IMR-90 (cell line): ENCODE data around the gene C2orf69. TPM values are rescaled to one million over a fixed set of nuclear protein-coding genes. Genes with fewer than 3 reads are reported as not detected.

Source experiments
- ATAC-seq: fragments of 200-7000 bp; cut with Tn5 transposase; 2 replicates; pipeline ENCODE4 v1.9.1; 2020; ENCODE audit warnings: low read depth, mild to moderate bottlenecking, moderate library complexity
- BruUV-seq: library from RNA; stranded (reverse); fragments of 400-500 nt; replicated peaks from 2 replicates; lab custom pipeline; 2021; lab: Mats Ljungman, UMichigan
- CTCF ChIA-PET: fragments of 300-600 bp; formaldehyde crosslinking; extraction: SDS; loops from one replicate; lab custom pipeline; 2021; ENCODE audit warnings: antibody characterized with exemption; lab: Yijun Ruan, JAX
- POLR2A ChIA-PET: fragments of 300-600 bp; sonication (Branson Sonifier 250); formaldehyde crosslinking; loops from one replicate; lab custom pipeline; 2022; ENCODE audit warnings: antibody characterized with exemption; ENCODE audit not compliant: unreplicated experiment; lab: Charles Lee
- DNase-seq: peaks from one replicate; pipeline ENCODE4 v3.0.0; 2013
- H2AFZ ChIP-seq: replicated peaks from 2 replicates; pipeline ENCODE3; 2013; ENCODE audit warnings: low read length, mild to moderate bottlenecking; ENCODE audit not compliant: poor library complexity
- H2AK5ac ChIP-seq: 2 replicates; pipeline ENCODE4 v1.6.1; 2013; ENCODE audit warnings: low read depth, low read length, inconsistent platforms
- H2AK9ac ChIP-seq: replicated peaks from 2 replicates; pipeline ENCODE3; 2013; ENCODE audit warnings: mild to moderate bottlenecking, low read depth, low read length, moderate library complexity; ENCODE audit not compliant: poor library complexity
- H2BK120ac ChIP-seq: 2 replicates; pipeline ENCODE4 v1.6.1; 2013; ENCODE audit warnings: low read depth, low read length, inconsistent platforms
- H2BK15ac ChIP-seq: 3 replicates; pipeline ENCODE4 v1.6.1; 2013; ENCODE audit warnings: low read depth, low read length, inconsistent platforms
- H2BK20ac ChIP-seq: 2 replicates; pipeline ENCODE4 v1.6.1; 2013; ENCODE audit warnings: low read depth, mild to moderate bottlenecking, inconsistent platforms, low read length, moderate library complexity
- H2BK5ac ChIP-seq: 2 replicates; pipeline ENCODE4 v1.6.1; 2013; ENCODE audit warnings: mild to moderate bottlenecking, low read depth, low read length, inconsistent platforms; ENCODE audit not compliant: poor library complexity, severe bottlenecking
- H3K14ac ChIP-seq: replicated peaks from 2 replicates; pipeline ENCODE4 v1.6.1; 2013; ENCODE audit warnings: low read depth, low read length, inconsistent platforms
- H3K18ac ChIP-seq: 2 replicates; pipeline ENCODE4 v1.6.1; 2013; ENCODE audit warnings: low read depth, low read length, control low read depth
- H3K23ac ChIP-seq: 2 replicates; pipeline ENCODE4 v1.6.1; 2013; ENCODE audit warnings: low read depth, low read length, inconsistent platforms
- H3K27ac ChIP-seq: 2 replicates; pipeline ENCODE4 v1.5.1; 2013; ENCODE audit warnings: mild to moderate bottlenecking, control low read depth, low read length; ENCODE audit not compliant: insufficient read depth
- H3K27me3 ChIP-seq: 2 replicates; pipeline ENCODE4 v1.6.1; 2013; ENCODE audit warnings: low read length; ENCODE audit not compliant: control insufficient read depth, insufficient read depth
- H3K36me3 ChIP-seq: 2 replicates; pipeline ENCODE4 v1.6.1; 2013; ENCODE audit warnings: low read length, mixed read lengths; ENCODE audit not compliant: control insufficient read depth, insufficient read depth
- H3K4ac ChIP-seq: 2 replicates; pipeline ENCODE4 v1.6.1; 2013; ENCODE audit warnings: low read depth, low read length, inconsistent platforms
- H3K4me1 ChIP-seq: 2 replicates; pipeline ENCODE4 v1.6.1; 2013; ENCODE audit warnings: low read length, mixed read lengths; ENCODE audit not compliant: control insufficient read depth, insufficient read depth
- H3K4me2 ChIP-seq: 2 replicates; pipeline ENCODE4 v1.6.1; 2013; ENCODE audit warnings: low read depth, mild to moderate bottlenecking, control low read depth, low read length, moderate library complexity
- H3K4me3 ChIP-seq: 2 replicates; pipeline ENCODE4 v1.5.1; 2013; ENCODE audit warnings: low read depth, mild to moderate bottlenecking, control low read depth, low read length, moderate library complexity; ENCODE audit not compliant: insufficient read depth
- H3K56ac ChIP-seq: 2 replicates; pipeline ENCODE4 v1.6.1; 2013; ENCODE audit warnings: low read length, inconsistent platforms; ENCODE audit not compliant: insufficient read depth; ENCODE audit errors: extremely low read depth
- H3K79me1 ChIP-seq, 2 experiments: 2 replicates each; pipeline ENCODE4 v1.6.1; 2013; ENCODE audit warnings: low read length in 2 of 2, inconsistent platforms in 1 of 2, low read depth in 1 of 2
- H3K9ac ChIP-seq: 2 replicates; pipeline ENCODE4 v1.6.1; 2013; ENCODE audit warnings: low read depth, low read length, control low read depth
- H3K9me1 ChIP-seq: 2 replicates; pipeline ENCODE4 v1.6.1; 2013; ENCODE audit warnings: low read length, inconsistent platforms; ENCODE audit not compliant: insufficient read depth
- H3K9me3 ChIP-seq: 2 replicates; pipeline ENCODE4 v1.6.1; 2013; ENCODE audit warnings: low read length; ENCODE audit not compliant: control insufficient read depth, insufficient read depth
- H4K20me1 ChIP-seq: 2 replicates; pipeline ENCODE4 v1.6.1; 2013; ENCODE audit warnings: low read length, inconsistent platforms; ENCODE audit not compliant: insufficient read depth
- H4K5ac ChIP-seq: 2 replicates; pipeline ENCODE4 v1.6.1; 2013; ENCODE audit warnings: mild to moderate bottlenecking, low read depth, low read length, control low read depth
- H4K8ac ChIP-seq, 2 experiments: 2 replicates each; pipeline ENCODE4 v1.6.1; 2013; ENCODE audit warnings: low read depth in 2 of 2, low read length in 2 of 2, control low read depth in 1 of 2, inconsistent platforms in 1 of 2
- H4K91ac ChIP-seq: 2 replicates; pipeline ENCODE4 v1.6.1; 2013; ENCODE audit warnings: low read depth, low read length, inconsistent platforms; ENCODE audit not compliant: insufficient read depth
- CEBPB ChIP-seq: IDR thresholded peaks from 2 replicates; pipeline ENCODE4 v1.6.1; 2012; ENCODE audit warnings: low read depth, low read length, improper control_type of control experiment
- CHD1 ChIP-seq: IDR thresholded peaks from 2 replicates; pipeline ENCODE4 v1.6.1; 2012; ENCODE audit warnings: low read depth, low read length, improper control_type of control experiment
- CTCF ChIP-seq: conservative IDR thresholded peaks from 2 replicates; pipeline ENCODE4 v1.5.1; 2012; ENCODE audit warnings: mild to moderate bottlenecking, low read depth, low read length, improper control_type of control experiment
- FOS ChIP-seq: fragments of 150-350 bp; IDR thresholded peaks from 2 replicates; pipeline ENCODE4 v1.6.1; 2016; ENCODE audit warnings: low read depth, low read length
- MAFK ChIP-seq: IDR thresholded peaks from 2 replicates; pipeline ENCODE4 v1.6.1; 2012; ENCODE audit warnings: low read depth, low read length, improper control_type of control experiment
- MAZ ChIP-seq: IDR thresholded peaks from 2 replicates; pipeline ENCODE4 v1.6.1; 2012; ENCODE audit warnings: low read depth, mild to moderate bottlenecking, low read length, improper control_type of control experiment, moderate library complexity, borderline replicate concordance
- MXI1 ChIP-seq: IDR thresholded peaks from 2 replicates; pipeline ENCODE4 v1.6.1; 2012; ENCODE audit warnings: low read depth, mild to moderate bottlenecking, low read length, moderate library complexity, borderline replicate concordance
- NFE2L2 ChIP-seq: fragments of 150-350 bp; IDR thresholded peaks from 2 replicates; pipeline ENCODE4 v1.6.1; 2016; ENCODE audit warnings: low read depth, mild to moderate bottlenecking, low read length
- POLR2A ChIP-seq: IDR thresholded peaks from 2 replicates; pipeline ENCODE4 v1.6.1; 2012; ENCODE audit warnings: mild to moderate bottlenecking, low read depth, low read length
- RAD21 ChIP-seq: IDR thresholded peaks from 2 replicates; pipeline ENCODE4 v1.6.1; 2012; ENCODE audit warnings: low read length, improper control_type of control experiment
- RCOR1 ChIP-seq: IDR thresholded peaks from 2 replicates; pipeline ENCODE4 v1.6.1; 2012; ENCODE audit warnings: mild to moderate bottlenecking, low read length, improper control_type of control experiment; ENCODE audit not compliant: insufficient replicate concordance
- RFX5 ChIP-seq: IDR thresholded peaks from 2 replicates; pipeline ENCODE4 v1.8.0; 2012; ENCODE audit warnings: low read depth, mild to moderate bottlenecking, low read length, moderate library complexity
- SMC3 ChIP-seq: fragments of 150-350 bp; IDR thresholded peaks from 2 replicates; pipeline ENCODE4 v1.6.1; 2016; ENCODE audit warnings: low read depth, mild to moderate bottlenecking, antibody characterized with exemption, low read length, moderate library complexity
- USF2 ChIP-seq: fragments of 150-350 bp; IDR thresholded peaks from 2 replicates; pipeline ENCODE4 v1.6.1; 2017; ENCODE audit warnings: mild to moderate bottlenecking, antibody characterized with exemption, low read length, low read depth
- WGBS, 2 experiments: methylation state at CpG; one replicate each; pipeline versions ENCODE4 v1.1.5 to v1.1.7; 2013; ENCODE audit warnings: missing lambda C conversion rate in 2 of 2; ENCODE audit not compliant: insufficient read length in 1 of 2; ENCODE audit errors: extremely low coverage in 2 of 2; 5-methylcytosine and 5-hydroxymethylcytosine counted together
- dilution Hi-C: fragments of 300-500 bp; cut with HindIII; formaldehyde crosslinking; loops from one replicate; pipeline ENCODE4 v1.14.3; 2018; ENCODE audit warnings: low sequenced_read_pairs; ENCODE audit not compliant: unreplicated experiment
- in situ Hi-C: fragments of 300-500 bp; cut with MboI; formaldehyde crosslinking; loops from 3 replicates; pipeline ENCODE4 v1.14.3; 2019; ENCODE audit warnings: low sequenced_read_pairs, inconsistent platforms, mixed read lengths
- intact Hi-C: fragments of 100-400 bp; cut with micrococcal nuclease; formaldehyde crosslinking; loops from 2 replicates; pipeline ENCODE4 v1.10.0; 2022
- polyA plus RNA-seq, 3 experiments: library from polyadenylated mRNA; depleted of rRNA; stranded (reverse); fragments of >200 nt; gene quantifications; 2 replicates each; pipeline ENCODE4 v1.2.3, GENCODE V29; 2012; ENCODE audit warnings: low replicate concordance in 1 of 3
- total RNA-seq: library from RNA; depleted of rRNA; stranded (reverse); fragments of >200 nt; gene quantifications from 2 replicates; pipeline ENCODE4 v1.2.3, GENCODE V29; 2012

C2orf69 gene
- total and polyA plus RNA-seq, 2 of the 4 experiments (the other 2 are of a cell fraction) = 3.1 to 4.7 TPM

- TF ChIP-seq RAD21 (no peak), FOS (no peak), MAFK (no peak)
Measured at GRCh38 chr2:199869227-199869541, 41.9 kb upstream of the C2orf69 start (continued).

GRCh38 chr2:199869653-199870052 lies 41.4 kb upstream of the C2orf69 start:
- no peaks in the 10 kb centered on the region; the same call in 1 of the 2 replicates for H3K27me3 ChIP-seq
- H2BK120ac ChIP-seq = no peak overlapping the region
- no TSS peak for BruUV-seq
- H2AFZ ChIP-seq = no peak overlapping the region
- H2BK20ac ChIP-seq = no peak overlapping the region
- H2BK15ac ChIP-seq = no peak overlapping the region
- no peak overlapping the region for H3K4ac ChIP-seq
- H3K14ac ChIP-seq = no peak overlapping the region
- no peak overlapping the region for H2BK5ac ChIP-seq
- ChIA-PET POLR2A (no interaction called here), CTCF (no interaction called here)
- intact Hi-C loops = no loop called here
- no peak overlapping the region for H3K4me2 ChIP-seq
- no peaks in the 10 kb centered on the region for H3K36me3 ChIP-seq
- H4K8ac ChIP-seq = no peak overlapping the region
- H2AK9ac ChIP-seq = no peak overlapping the region
- peaks cover 3% of the 10 kb centered on the region for H3K9me3 ChIP-seq
- WGBS, 2 experiments = no CpG with 5 or more reads among the region's 1 CpG
- DNase-seq (no peak), ATAC-seq (no peak)
- no peaks in the 10 kb centered on the region for H3K9me1 ChIP-seq
- dilution Hi-C loops = no loop called here
- no peak overlapping the region for H3K4me3 ChIP-seq
- H3K18ac ChIP-seq = no peak overlapping the region
- no peak overlapping the region for H4K5ac ChIP-seq
- no peak overlapping the region for H3K23ac ChIP-seq
- no peaks in the 10 kb centered on the region for H3K79me1 ChIP-seq
- no peak overlapping the region for H3K27ac ChIP-seq
- H3K9ac ChIP-seq = no peak overlapping the region
- no peaks in the 10 kb centered on the region for H4K20me1 ChIP-seq
- no peak overlapping the region for H3K56ac ChIP-seq
- in situ Hi-C loops = loop anchor here (10.0 kb wide), 1 partner anchor 165 kb away; no protein-coding TSS in a partner anchor
- H2AK5ac ChIP-seq = no peak overlapping the region
- no peak overlapping the region for H4K91ac ChIP-seq
- no peaks in the 10 kb centered on the region for H3K4me1 ChIP-seq
- TF ChIP-seq POLR2A = no peak
- no peak for TF ChIP-seq NFE2L2
- TF ChIP-seq USF2 = no peak
- TF ChIP-seq CHD1 = no peak
- TF ChIP-seq CTCF = no peak
- TF ChIP-seq RAD21 = no peak
- TF ChIP-seq RCOR1 = no peak
- no peak for TF ChIP-seq RFX5
- no peak for TF ChIP-seq MAZ
- TF ChIP-seq CEBPB = no peak
- TF ChIP-seq MXI1 = no peak
- TF ChIP-seq SMC3 = no peak
